ENCODE results near the gene ADAMTSL3.

GRCh38 chr15:84006421-84006820 is 352.5 kb downstream of the ADAMTSL3 start:
- TF ChIP-seq POLR2A (IDR thresholded peaks at IDR 0.05): no peak
- TF ChIP-seq CTCF (IDR thresholded peaks at IDR 0.05): no peak

All from heart left ventricle (tissue), 13 donors.